Dedifferentiated amniotic fluid mesenchymal stem cell (primary cell): ENCODE measurements around the gene DMAC2.
A peak's percentile ranks its signal among the peaks of the same experiment; 100 is the strongest.
"Not testable (repeated sequence)": the region's sequence is repeated elsewhere in the genome, so short reads cannot be mapped to it uniquely, and the experiment has no call there.

Source experiments
- DNase-seq: peaks from one replicate; pipeline ENCODE4 v3.0.0-alpha.2; 2016; ENCODE audit errors: extremely low spot score

Gene DMAC2

DNA sequence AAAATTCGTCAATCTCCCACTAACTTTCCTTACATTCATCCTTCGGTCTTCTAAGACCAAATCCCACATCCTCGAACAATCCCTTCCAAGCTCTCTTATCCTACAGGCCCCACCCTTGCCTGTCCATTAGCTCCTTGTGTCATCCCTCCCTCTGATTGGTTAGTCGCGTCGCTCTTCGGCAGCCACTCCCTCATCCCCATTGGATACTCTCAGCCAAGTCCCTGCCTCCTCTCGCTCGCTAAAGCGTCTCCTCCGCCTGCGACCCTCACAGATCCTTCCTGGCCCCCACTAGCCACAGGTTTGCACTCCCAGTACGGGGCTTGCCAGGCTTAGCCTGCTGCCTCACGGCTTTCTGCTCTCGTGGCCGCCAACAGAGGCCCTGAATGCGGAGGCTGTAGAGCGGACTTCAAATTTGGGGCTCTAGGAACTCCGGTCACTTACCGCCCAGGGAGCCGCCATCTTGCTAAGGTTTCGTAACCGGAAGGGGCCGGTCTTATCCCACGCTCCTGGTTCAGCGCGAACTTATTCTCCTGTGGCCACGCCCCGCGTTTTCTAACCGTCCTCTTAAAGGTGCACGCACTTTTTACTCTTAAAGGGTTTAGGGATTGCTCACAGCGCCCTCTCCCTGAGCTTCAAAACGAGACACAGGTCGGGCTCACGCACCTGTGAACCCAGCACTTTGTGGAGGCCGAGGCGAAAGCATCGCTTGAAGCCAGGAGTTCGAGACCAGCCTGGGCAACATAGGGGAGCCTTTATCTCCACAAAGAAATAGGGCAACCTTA is at the start of gene DMAC2:
DMAC2 (minus strand) TSS at position 472 of the 782 bp plus-strand sequence; CDS start at position 459, 13 bp downstream.
- peak; percentile 98 for DNase-seq

DNA sequence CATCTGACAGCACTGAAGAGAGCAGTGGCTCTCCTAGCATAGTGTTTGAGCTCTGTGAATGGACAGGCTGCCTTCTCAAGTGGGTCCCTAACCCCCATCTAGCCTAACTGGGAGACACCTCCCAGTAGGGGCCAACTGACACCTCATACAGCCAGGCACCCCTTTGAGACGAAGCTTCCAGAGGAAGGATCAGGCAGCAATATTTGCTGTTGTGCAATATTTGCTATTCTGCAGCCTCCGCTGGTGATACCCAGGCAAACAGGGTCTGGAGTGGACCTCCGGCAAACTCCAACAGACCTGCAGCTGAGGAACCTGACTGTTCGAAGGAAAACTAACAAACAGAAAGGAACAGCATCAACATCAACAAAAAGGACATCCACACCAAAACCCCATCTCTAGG is 47.2 kb upstream of the DMAC2 start:
- not testable (repeated sequence) for DNase-seq

GRCh38 chr19:41484822-41485221 is 45.1 kb upstream of the DMAC2 start:
- no peak for DNase-seq

- DNase-seq = no peak
Observed at GRCh38 chr19:41480336-41480735, 40.6 kb upstream of the DMAC2 start.

DNA sequence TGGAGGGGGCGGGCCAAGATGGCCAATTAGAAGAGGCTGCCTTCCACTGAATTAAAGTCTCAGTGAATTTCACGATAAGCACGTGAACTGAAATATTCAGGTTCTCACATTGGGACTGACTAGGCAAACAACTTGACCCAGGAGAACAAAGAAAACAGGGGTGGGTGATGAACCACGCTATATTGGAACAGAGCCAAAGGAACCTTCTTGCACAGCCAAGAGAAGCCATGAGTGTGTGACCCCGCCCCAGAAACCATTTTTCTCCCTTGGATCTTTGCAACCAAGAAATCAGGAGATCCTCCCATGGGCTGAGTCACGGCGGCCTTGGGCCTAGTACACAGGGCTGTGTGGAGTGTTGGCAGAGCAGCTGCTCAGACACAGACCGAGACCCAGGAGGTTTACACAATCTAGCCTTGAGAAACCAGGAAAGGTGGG is 40.1 kb upstream of the DMAC2 start:
- DNase-seq = no peak

GRCh38 chr19:41478875-41479756 is 39.4 kb upstream of the DMAC2 start:
- DNase-seq = no peak

DNA sequence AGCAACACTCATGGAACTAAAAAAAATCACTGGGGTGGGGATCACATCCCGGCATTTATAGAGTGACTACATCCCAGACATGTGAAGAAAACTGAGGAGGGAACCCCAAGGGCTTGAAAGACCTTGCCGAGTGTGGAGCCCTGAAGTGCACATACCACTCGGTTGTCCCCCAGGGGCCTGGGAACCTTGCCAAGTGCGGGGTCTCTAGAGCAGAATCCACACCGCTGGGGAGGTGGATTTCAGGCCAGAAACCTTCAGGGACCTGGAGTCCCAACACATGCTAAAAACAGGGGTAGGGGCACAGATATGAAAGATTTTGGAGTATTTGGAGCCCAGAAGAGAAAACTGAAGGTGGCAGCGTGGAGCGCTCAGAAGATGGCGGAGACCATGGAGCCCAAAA is 38.5 kb upstream of the DMAC2 start:
- no peak for DNase-seq

DNA sequence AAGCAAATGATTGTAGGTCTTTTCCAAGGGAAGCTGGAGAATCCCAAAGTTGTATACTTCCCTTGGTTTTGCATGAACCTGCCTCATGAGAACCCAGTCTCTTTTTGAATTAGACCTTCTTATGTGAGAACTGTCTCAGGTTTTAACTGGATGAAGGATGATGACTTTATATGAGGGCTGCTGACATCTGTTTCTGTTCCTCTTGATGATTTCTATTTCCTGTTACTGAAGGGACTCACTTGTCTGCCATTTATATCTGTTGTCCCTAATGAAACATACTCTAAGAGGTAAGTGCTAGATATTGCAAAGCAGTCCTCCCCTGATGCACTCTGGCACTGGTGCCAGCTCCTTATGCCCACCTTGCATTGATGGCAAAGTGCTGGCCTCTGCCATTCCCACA is 36.9 kb upstream of the DMAC2 start:
- no peak for DNase-seq

GRCh38 chr19:41463257-41464256 is 23.8 kb upstream of the DMAC2 start:
- DNase-seq = not testable (repeated sequence)

GRCh38 chr19:41462497-41462896 is 22.8 kb upstream of the DMAC2 start:
- DNase-seq = no peak

GRCh38 chr19:41457241-41457640 is 17.5 kb upstream of the DMAC2 start:
- no peak for DNase-seq

DNA sequence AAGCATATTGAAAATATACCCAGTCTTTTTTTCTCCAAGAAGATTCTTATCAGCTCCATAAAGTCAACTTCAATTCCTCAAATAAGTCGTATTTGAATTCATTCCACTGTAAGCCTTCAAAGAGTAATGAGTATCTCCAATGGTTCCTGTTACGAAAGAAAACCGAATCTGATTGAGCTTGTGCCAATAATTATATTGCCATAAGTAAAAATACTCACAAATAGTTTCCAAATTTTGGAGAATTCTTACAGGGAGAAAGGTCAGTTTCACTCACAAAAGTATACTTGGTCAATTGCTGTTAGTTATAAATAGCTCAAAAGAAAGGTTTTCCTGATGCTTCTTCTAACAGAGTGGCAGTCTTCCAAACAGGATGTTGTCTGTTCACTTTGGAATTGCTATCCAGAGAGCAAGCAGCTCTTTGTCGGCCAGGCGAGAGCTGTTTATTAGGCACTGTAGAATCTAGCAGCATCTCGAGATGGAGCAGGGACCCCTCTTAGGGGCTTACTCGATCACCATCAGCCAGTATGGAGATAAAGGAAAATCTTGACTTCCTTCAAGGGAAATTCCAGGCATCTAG is 16.7 kb upstream of the DMAC2 start:
- DNase-seq = no peak

GRCh38 chr19:41455936-41456335 is 16.2 kb upstream of the DMAC2 start:
- no peak for DNase-seq

GRCh38 chr19:41452584-41453275 is 13.0 kb upstream of the DMAC2 start:
- DNase-seq = no peak

GRCh38 chr19:41449865-41450178 is 10.1 kb upstream of the DMAC2 start:
- no peak for DNase-seq

- peak; percentile 42 for DNase-seq
Observed at GRCh38 chr19:41449079-41449864, 9.6 kb upstream of the DMAC2 start.

GRCh38 chr19:41447732-41448332 is 8.1 kb upstream of the DMAC2 start:
- DNase-seq = no peak

DNA sequence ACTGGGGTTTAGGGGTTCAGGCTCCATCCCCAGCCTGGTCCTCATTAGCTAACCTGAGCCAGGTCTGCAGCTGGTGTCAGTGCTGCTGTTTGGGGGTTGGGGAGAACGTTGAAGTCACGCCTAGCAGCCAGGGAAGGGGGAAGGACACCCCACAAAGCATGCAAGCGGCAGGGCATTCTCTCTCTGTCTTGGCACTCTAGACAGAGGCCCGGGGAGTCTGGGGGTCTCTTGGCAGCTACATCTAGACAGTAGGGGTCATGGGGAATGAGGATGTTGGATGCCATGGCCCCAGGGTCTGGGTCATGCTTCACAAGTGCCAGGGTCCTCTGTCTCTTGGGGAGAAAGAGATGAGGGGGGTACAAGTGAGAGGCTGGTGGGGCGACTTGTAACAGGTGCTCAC is 5.9 kb upstream of the DMAC2 start:
- no peak for DNase-seq

GRCh38 chr19:41443813-41444455 is 4.2 kb upstream of the DMAC2 start:
- no peak for DNase-seq
